Activated B cell treated with CpG ODN at 0.5 μM for 24 hours (primary cell): ENCODE measurements around the gene WDR62. TPM values are rescaled to one million over a fixed set of nuclear protein-coding genes. Genes with fewer than 3 reads are reported as not detected.

ENCODE experiments used
- ATAC-seq: fragments of 200-7000 bp; cut with Tn5 transposase; one replicate; pipeline ENCODE4 v1.10.0; 2021; ENCODE audit warnings: low read depth, mild to moderate bottlenecking, moderate library complexity
- CTCF ChIA-PET: fragments of 350-600 bp; sonication (Branson Sonifier 250); formaldehyde crosslinking; loops from one replicate; lab custom pipeline; 2021; ENCODE audit warnings: antibody characterized with exemption; lab: Charles Lee
- POLR2A ChIA-PET: fragments of 350-600 bp; sonication (Branson Sonifier 250); formaldehyde crosslinking; loops from one replicate; lab custom pipeline; 2021; ENCODE audit warnings: antibody characterized with exemption; lab: Charles Lee
- DNase-seq: peaks from one replicate; pipeline ENCODE4 v3.0.0; 2022
- H3K27ac Mint-ChIP-seq: one replicate; pipeline ENCODE4 v1.8.0; 2020; ENCODE audit warnings: mixed read lengths
- H3K27me3 Mint-ChIP-seq: one replicate; pipeline ENCODE4 v1.8.0; 2021; ENCODE audit warnings: mixed read lengths
- H3K36me3 Mint-ChIP-seq: one replicate; pipeline ENCODE4 v1.8.0; 2021; ENCODE audit warnings: low read depth, mixed read lengths
- H3K4me1 Mint-ChIP-seq: one replicate; pipeline ENCODE4 v1.8.0; 2021; ENCODE audit warnings: mixed read lengths
- H3K4me3 Mint-ChIP-seq: one replicate; pipeline ENCODE4 v1.8.0; 2020; ENCODE audit warnings: mild to moderate bottlenecking, mixed read lengths
- H3K9me3 Mint-ChIP-seq: one replicate; pipeline ENCODE4 v1.8.0; 2020; ENCODE audit warnings: mixed read lengths
- CTCF ChIP-seq: fragments of 200-600 bp; IDR thresholded peaks from one replicate; pipeline ENCODE4 v1.8.0; 2022; ENCODE audit warnings: antibody characterized with exemption, mild to moderate bottlenecking
- intact Hi-C: fragments of 100-400 bp; cut with micrococcal nuclease; formaldehyde crosslinking; loops from one replicate; pipeline ENCODE4 v1.15.1; 2024
- total RNA-seq: library from RNA; stranded (reverse); gene quantifications from 2 replicates; pipeline ENCODE4 v1.2.3, GENCODE V29; 2022

The WDR62 gene
- total RNA-seq, 1 donor from 2014 or later: 3.3 TPM

- no peak for TF ChIP-seq CTCF
- Mint-ChIP-seq H3K4me1 (peaks cover 14% of the 10 kb centered on the region), H3K4me3 (no peak overlapping the region), H3K36me3 (peaks cover 1% of the 10 kb centered on the region), H3K27me3 (no peaks in the 10 kb centered on the region), H3K27ac (no peak overlapping the region), H3K9me3 (no peaks in the 10 kb centered on the region)
- ATAC-seq: no peak
- POLR2A ChIA-PET: no interaction called here
- CTCF ChIA-PET: no interaction called here
- intact Hi-C loops: loop anchor here (10.0 kb wide), 1 partner anchor 414 kb away; the partner anchor contains the start of genes COX6B1 and ETV2
- DNase-seq: no peak
Observed at GRCh38 chr19:36058481-36059179, 3.9 kb downstream of the WDR62 start.

GRCh38 chr19:36059180-36059910, 4.6 kb downstream of the WDR62 start:
- intact Hi-C loops: loop anchor here (10.0 kb wide), 1 partner anchor 415 kb away; the partner anchor contains the start of genes COX6B1 and ETV2
- H3K27ac Mint-ChIP-seq: no peak overlapping the region
- ATAC-seq: no peak
- no peaks in the 10 kb centered on the region for H3K36me3 Mint-ChIP-seq
- ChIA-PET POLR2A (no interaction called here), CTCF (interaction anchor here (2.6 kb wide), 1 partner anchor 110 kb away, joined by 10 read pairs; no protein-coding TSS in a partner anchor)
- H3K27me3 Mint-ChIP-seq: no peaks in the 10 kb centered on the region
- peaks cover 9% of the 10 kb centered on the region for H3K4me1 Mint-ChIP-seq
- DNase-seq: no peak
- H3K4me3 Mint-ChIP-seq: no peak overlapping the region
- no peak for TF ChIP-seq CTCF
- H3K9me3 Mint-ChIP-seq: no peaks in the 10 kb centered on the region

- POLR2A ChIA-PET: no interaction called here
- no peak overlapping the region for H3K4me3 Mint-ChIP-seq
- no peaks in the 10 kb centered on the region for H3K27me3 Mint-ChIP-seq
- no peaks in the 10 kb centered on the region for H3K36me3 Mint-ChIP-seq
- H3K4me1 Mint-ChIP-seq: peaks cover 6% of the 10 kb centered on the region
- TF ChIP-seq CTCF: no peak
- DNase-seq: no peak
- H3K27ac Mint-ChIP-seq: no peak overlapping the region
- ATAC-seq: no peak
- intact Hi-C loops: loop anchor here (1.0 kb wide), 1 partner anchor 110 kb away; no protein-coding TSS in a partner anchor
- CTCF ChIA-PET: interaction anchor here (2.6 kb wide), 1 partner anchor 109 kb away, joined by 10 read pairs; no protein-coding TSS in a partner anchor
- H3K9me3 Mint-ChIP-seq: no peaks in the 10 kb centered on the region
Observed at GRCh38 chr19:36060430-36060829, 5.7 kb downstream of the WDR62 start.

- no peak for DNase-seq
- ATAC-seq: no peak
- no peaks in the 10 kb centered on the region for H3K4me1 Mint-ChIP-seq
- intact Hi-C loops: no loop called here
- H3K27me3 Mint-ChIP-seq: no peaks in the 10 kb centered on the region
- no peaks in the 10 kb centered on the region for H3K9me3 Mint-ChIP-seq
- H3K27ac Mint-ChIP-seq: no peak overlapping the region
- H3K4me3 Mint-ChIP-seq: no peak overlapping the region
- CTCF ChIA-PET: interaction anchor here (2.6 kb wide), 1 partner anchor 108 kb away, joined by 10 read pairs; no protein-coding TSS in a partner anchor
- POLR2A ChIA-PET: interaction anchor here (0.6 kb wide), 1 partner anchor 467 kb away, joined by 3 read pairs; the partner anchor contains the start of gene ZNF260
- no peak for TF ChIP-seq CTCF
- H3K36me3 Mint-ChIP-seq: no peaks in the 10 kb centered on the region
Observed at GRCh38 chr19:36061367-36061766, 6.7 kb downstream of the WDR62 start.

- DNase-seq (no peak), ATAC-seq (no peak)
- intact Hi-C loops: no loop called here
- Mint-ChIP-seq H3K27me3 (no peaks in the 10 kb centered on the region), H3K9me3 (no peaks in the 10 kb centered on the region), H3K4me3 (no peak overlapping the region), H3K36me3 (no peaks in the 10 kb centered on the region), H3K4me1 (no peaks in the 10 kb centered on the region), H3K27ac (no peak overlapping the region)
- ChIA-PET CTCF (no interaction called here), POLR2A (no interaction called here)
- no peak for TF ChIP-seq CTCF
Observed at GRCh38 chr19:36064826-36065225, 10.1 kb downstream of the WDR62 start.
